Nephron (organoid): ENCODE results near the gene HDAC9.

Experiments
- H3K27ac Mint-ChIP-seq, 3 experiments: 2 replicates each; pipeline ENCODE4 v1.8.0; 2020; ENCODE audit warnings: mixed read lengths in 3 of 3, mild to moderate bottlenecking in 2 of 3, moderate library complexity in 1 of 3
- H3K27me3 Mint-ChIP-seq: 2 replicates; pipeline ENCODE4 v1.8.0; 2021; ENCODE audit warnings: low read depth, mild to moderate bottlenecking, moderate library complexity, mixed read lengths
- H3K36me3 Mint-ChIP-seq: 2 replicates; pipeline ENCODE4 v1.8.0; 2020; ENCODE audit warnings: low read depth, mixed read lengths
- H3K4me1 Mint-ChIP-seq: 2 replicates; pipeline ENCODE4 v1.8.0; 2020; ENCODE audit warnings: mixed read lengths
- H3K4me3 Mint-ChIP-seq, 3 experiments: 2 replicates each; pipeline ENCODE4 v1.8.0; 2020; ENCODE audit warnings: mild to moderate bottlenecking in 3 of 3, mixed read lengths in 3 of 3, moderate library complexity in 2 of 3
- H3K9me3 Mint-ChIP-seq: 2 replicates; pipeline ENCODE4 v1.8.0; 2020; ENCODE audit warnings: mixed read lengths
- CTCF ChIP-seq, 3 experiments: fragments of 200-600 bp; sonication (generic); IDR thresholded peaks; one replicate each; pipeline ENCODE4 v1.5.0; 2021; ENCODE audit warnings: antibody characterized with exemption in 3 of 3; ENCODE audit not compliant: unreplicated experiment in 3 of 3

Gene HDAC9

GRCh38 chr7:18468795-18469194 is 26.8 kb upstream of the HDAC9 start:
- peaks cover 6% of the 10 kb centered on the region for H3K9me3 Mint-ChIP-seq
- no peak overlapping the region for H3K27ac Mint-ChIP-seq
- H3K36me3 Mint-ChIP-seq, result no peaks in the 10 kb centered on the region
- peaks cover 4% of the 10 kb centered on the region for H3K4me1 Mint-ChIP-seq
- H3K4me3 Mint-ChIP-seq, result no peak overlapping the region
- no peak for TF ChIP-seq CTCF (IDR thresholded peaks at IDR 0.05; ENCODE audit: unreplicated experiment in 3 of 3)
- no peaks in the 10 kb centered on the region for H3K27me3 Mint-ChIP-seq

GRCh38 chr7:18469316-18469715 is 26.2 kb upstream of the HDAC9 start:
- H3K27me3 Mint-ChIP-seq, result no peaks in the 10 kb centered on the region
- H3K9me3 Mint-ChIP-seq, result peaks cover 6% of the 10 kb centered on the region
- peaks cover 4% of the 10 kb centered on the region for H3K4me1 Mint-ChIP-seq
- TF ChIP-seq CTCF (IDR thresholded peaks at IDR 0.05; ENCODE audit: unreplicated experiment in 3 of 3), result no peak
- H3K4me3 Mint-ChIP-seq, result no peak overlapping the region
- no peak overlapping the region for H3K27ac Mint-ChIP-seq
- H3K36me3 Mint-ChIP-seq, result no peaks in the 10 kb centered on the region

GRCh38 chr7:18471476-18472160 is 23.9 kb upstream of the HDAC9 start:
- no peak overlapping the region for H3K27ac Mint-ChIP-seq
- H3K9me3 Mint-ChIP-seq, result peaks cover 3% of the 10 kb centered on the region
- H3K27me3 Mint-ChIP-seq, result no peaks in the 10 kb centered on the region
- no peak overlapping the region for H3K4me3 Mint-ChIP-seq
- H3K4me1 Mint-ChIP-seq, result peaks cover 9% of the 10 kb centered on the region
- H3K36me3 Mint-ChIP-seq, result no peaks in the 10 kb centered on the region
- no peak for TF ChIP-seq CTCF (IDR thresholded peaks at IDR 0.05; ENCODE audit: unreplicated experiment in 3 of 3)

- TF ChIP-seq CTCF (IDR thresholded peaks at IDR 0.05; ENCODE audit: unreplicated experiment in 3 of 3), result no peak
- no peak overlapping the region for H3K27ac Mint-ChIP-seq
- H3K4me3 Mint-ChIP-seq, result no peak overlapping the region
- H3K4me1 Mint-ChIP-seq, result peaks cover 7% of the 10 kb centered on the region
- no peaks in the 10 kb centered on the region for H3K36me3 Mint-ChIP-seq
- H3K9me3 Mint-ChIP-seq, result peaks cover under 1% of the 10 kb centered on the region
- H3K27me3 Mint-ChIP-seq, result no peaks in the 10 kb centered on the region
Observed at GRCh38 chr7:18472161-18472483, 23.4 kb upstream of the HDAC9 start.

- TF ChIP-seq CTCF (IDR thresholded peaks at IDR 0.05; ENCODE audit: unreplicated experiment in 3 of 3), result no peak
- no peaks in the 10 kb centered on the region for H3K36me3 Mint-ChIP-seq
- H3K27ac Mint-ChIP-seq, result no peak overlapping the region
- no peaks in the 10 kb centered on the region for H3K27me3 Mint-ChIP-seq
- H3K9me3 Mint-ChIP-seq, result no peaks in the 10 kb centered on the region
- no peak overlapping the region for H3K4me3 Mint-ChIP-seq
- peaks cover 5% of the 10 kb centered on the region for H3K4me1 Mint-ChIP-seq
Observed at GRCh38 chr7:18473119-18473518, 22.4 kb upstream of the HDAC9 start.

GRCh38 chr7:18474944-18475343 is 20.6 kb upstream of the HDAC9 start:
- Mint-ChIP-seq H3K4me1 (peaks cover 7% of the 10 kb centered on the region), H3K4me3 (no peak overlapping the region), H3K36me3 (no peaks in the 10 kb centered on the region), H3K27me3 (no peaks in the 10 kb centered on the region), H3K27ac (no peak overlapping the region), H3K9me3 (no peaks in the 10 kb centered on the region)
- no peak for TF ChIP-seq CTCF (IDR thresholded peaks at IDR 0.05; ENCODE audit: unreplicated experiment in 3 of 3)
